ENCODE data around the gene PLPP6.

The PLPP6 gene

DNA sequence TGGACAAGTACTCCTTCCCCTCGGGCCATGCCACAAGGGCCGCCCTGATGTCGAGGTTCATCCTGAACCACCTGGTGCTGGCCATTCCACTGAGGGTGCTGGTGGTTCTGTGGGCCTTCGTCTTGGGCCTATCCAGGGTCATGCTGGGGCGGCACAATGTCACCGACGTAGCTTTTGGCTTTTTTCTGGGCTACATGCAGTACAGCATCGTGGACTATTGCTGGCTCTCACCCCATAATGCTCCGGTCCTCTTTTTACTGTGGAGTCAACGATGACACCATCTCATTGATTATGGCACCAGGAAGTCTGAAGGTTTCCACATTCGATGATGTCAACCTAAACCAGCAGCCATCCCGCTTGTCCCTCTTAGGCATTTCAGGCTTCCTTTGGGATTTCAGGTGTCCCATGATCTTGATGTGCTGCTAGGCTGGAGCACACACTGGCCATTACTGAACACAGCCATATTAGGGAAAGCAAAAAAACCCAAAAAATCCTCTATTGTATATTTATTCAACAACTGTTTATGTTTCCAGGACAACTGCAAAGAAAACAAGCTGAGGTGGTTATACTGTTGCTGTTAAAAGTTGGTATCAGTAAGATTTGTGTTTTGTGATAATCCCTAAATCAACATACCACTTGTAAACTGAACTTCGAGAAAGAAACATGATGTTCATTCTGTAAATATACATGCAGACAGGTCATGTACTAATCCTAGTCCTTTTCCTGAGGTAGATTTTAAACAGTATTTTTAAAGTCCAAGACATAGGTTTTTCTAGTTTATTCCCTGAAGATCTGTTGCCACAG, 1.1 kb downstream of the PLPP6 start:
- DNase-seq: no peak

DNA sequence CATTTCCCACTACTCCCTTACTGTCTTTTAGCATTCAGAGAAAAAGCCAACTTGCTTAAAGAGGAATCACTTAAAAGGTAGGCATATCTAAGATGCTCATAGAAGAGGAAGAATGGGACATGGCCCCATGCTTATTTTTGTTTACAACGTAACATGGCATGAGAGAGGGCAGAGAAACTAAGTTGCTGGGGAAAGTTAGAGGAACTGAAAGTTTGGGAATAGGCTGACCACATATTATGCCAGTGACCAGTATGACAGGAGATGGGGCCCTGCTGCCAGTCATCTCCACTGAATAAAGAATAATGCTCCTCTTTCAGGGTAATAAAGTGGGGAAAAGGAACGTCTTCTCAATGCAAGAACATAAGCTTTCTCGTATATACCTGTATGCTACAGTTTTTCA, 1.9 kb downstream of the PLPP6 start:
- no peak for DNase-seq

DNA sequence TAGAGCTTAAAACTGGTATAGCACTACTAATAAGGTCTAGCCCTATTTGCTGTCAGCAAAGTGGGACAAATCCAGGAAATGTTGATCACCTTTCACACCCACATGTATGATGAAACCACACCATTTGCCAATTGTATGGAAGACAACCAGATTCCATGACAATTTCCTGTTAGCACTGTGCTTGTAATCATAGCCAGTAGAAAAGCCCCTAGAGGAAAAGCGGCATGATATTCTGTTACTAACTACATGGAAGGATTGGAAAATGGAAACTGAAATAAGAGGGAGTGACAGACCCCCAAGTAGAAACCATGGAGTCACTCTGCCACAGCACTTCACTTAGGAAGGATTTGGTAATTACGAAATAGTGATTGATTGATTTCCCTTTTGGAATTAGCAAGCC, 3.3 kb downstream of the PLPP6 start:
- DNase-seq: no peak

DNA sequence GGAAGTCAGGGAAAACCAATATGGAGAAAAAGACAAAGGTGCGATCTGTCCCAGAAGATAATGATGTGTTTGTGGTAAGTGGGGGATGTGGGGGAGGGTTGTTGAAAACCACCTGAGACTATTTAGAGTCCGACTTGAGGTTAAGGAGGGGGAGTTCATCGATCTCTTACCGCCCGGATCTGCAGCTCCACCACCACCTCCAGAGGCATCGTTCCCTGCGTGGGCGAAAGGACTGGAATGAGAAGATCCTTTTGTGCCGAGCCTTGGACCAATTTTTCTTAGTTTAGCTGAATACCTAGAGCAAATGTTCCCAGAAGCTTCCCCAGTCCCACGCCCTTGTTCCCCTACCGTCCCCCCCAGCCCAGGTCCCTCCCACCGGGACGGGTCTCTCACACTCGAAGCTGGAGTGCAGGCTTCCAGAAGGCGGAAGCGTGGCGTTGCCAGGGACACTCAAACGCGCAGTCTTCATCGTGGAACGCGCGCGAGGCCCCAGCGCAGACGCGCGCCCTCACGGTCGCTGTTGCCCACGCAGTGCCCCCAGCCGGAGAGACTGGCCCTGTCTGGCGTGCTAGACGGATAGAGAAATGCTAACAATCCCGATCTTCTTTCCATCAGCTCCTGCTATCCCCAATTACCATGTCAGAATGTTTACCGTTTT, 4.1 kb downstream of the PLPP6 start, which contains the start of gene SPATA6L:
Gene SPATA6L, minus strand, starts transcription at position 439 of the 658 bp plus-strand sequence. Its CDS starts 230 bp downstream, at position 209.
- DNase-seq: peak; percentile 51

DNA sequence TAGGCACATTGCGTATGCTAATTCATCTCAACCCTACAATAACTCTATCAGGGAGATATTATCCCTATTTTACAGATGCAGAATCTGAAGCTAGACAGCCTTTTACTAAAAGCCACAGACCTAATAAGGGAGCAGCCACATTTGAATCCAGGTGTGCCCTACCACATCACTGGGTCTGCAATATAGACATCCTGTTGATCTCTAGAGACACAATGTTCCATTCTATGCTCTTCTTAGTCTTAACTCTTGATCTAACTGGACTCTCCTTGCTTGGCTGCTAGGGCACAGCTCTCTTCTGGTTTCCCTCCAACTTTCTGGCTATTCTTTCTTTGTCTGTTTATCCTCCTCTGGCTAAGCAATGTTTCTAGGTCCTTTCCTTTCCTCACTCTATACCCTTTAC, 5.6 kb downstream of the PLPP6 start:
- no peak for DNase-seq

DNA sequence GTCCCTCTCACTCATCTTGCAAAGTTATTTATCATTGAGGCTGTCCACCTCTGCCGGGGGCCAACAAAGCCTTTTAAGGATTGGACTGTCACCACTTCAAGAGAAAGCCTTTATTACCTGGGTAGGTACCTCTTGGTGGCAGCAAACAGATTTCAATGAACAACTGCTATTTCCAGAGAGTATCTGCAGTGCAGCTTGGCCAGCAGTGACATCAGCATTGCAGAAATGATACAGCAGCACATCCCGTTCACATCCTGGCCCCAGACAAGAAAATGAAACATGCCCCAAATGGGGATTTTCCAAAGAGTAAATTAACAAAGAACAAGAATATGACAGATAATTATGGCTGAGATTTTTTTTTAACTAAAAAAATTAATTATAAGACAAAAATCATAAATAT, 6.5 kb downstream of the PLPP6 start:
- DNase-seq: no peak

DNA sequence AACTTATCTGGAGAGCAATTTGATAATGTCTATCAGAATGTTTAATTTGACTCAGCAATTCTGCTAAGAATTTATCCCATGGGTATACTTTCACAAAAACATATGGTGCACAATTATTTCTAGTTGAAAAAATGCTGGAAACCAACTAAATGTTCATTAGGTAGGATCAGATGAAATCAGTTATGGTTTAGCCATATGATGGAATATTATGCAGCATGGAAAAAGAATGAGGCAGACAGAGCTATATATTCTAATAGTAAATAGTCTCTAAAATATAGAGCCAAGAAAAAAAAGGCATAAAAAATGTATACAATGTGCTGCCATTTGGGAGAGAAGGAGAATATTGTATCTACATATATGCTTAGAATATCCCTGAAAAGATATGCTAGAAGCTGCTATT, 7.8 kb downstream of the PLPP6 start:
- DNase-seq: no peak

DNA sequence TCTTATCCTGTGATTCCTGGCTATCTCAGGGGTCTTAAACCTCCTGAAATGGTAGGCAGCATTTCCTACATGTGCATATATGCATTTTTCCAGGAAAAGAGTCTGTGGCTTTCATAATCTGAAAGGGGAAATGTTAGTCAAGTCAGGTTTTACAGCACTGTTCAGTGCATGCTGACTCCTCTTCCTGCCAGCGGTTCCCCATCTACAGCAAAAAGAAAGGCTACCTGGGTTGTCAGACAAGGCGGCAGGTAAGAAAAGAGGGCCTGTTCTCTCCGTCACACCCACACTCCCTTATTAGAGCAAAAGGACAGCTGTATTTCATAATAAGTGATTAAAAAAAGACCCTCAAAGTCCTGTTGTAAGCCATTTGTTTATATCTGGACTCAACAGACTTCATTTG, 8.5 kb downstream of the PLPP6 start:
- no peak for DNase-seq

DNA sequence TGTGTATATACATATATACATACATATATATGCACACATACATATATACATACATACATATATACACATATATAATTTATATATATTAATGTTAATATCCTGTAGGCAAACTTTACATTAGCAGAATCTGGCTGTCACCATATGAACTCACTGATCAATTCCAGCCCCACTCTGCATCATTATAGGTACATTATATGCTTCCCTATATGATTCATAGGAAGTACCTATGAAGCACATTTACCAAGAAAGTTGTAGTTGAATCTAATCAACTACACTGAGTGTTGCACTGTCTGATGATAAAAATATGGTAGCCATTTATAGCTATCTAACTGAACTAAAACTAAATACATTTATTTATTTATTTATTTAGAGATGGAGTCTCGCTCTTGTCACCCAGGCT, 9.6 kb downstream of the PLPP6 start:
- DNase-seq: no peak

DNA sequence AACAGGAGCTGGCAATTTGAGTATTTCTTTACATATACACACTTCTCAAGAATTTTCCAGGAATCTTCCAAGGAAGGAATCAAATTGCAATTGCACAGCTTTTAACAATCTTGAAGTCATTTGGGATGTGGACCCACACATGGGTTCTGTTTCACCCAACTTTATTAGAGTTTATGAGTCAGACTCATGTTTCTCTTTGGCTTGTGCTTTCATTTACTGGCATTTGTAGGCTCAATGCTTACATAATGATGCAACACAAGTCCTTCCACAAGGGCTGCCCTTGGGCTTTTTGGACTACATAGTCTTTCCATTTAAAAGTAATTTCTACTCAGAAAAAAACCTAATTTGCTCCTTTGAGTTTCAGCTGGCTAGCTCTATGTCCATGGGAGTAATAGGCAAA, 12.7 kb downstream of the PLPP6 start:
- DNase-seq: no peak

DNA sequence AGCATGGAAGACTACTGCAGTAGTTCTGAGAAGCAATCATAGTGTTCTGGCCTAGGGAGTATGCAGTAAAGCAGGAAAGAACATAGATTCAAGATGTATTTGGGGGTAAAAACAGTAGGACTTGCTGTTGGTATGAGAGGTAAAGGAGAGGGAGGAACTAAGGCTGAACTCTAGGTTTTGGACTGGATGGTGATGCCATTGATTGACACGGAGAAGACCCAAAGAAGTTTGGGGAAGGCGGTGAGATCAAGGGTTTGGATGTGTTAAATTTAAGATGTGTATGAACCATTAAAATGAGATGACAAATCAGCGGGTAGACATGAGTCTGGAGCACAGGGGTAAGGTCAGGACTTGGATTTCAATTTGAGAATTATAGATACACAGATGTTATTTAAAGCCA, 15.3 kb downstream of the PLPP6 start:
- no peak for DNase-seq

DNA sequence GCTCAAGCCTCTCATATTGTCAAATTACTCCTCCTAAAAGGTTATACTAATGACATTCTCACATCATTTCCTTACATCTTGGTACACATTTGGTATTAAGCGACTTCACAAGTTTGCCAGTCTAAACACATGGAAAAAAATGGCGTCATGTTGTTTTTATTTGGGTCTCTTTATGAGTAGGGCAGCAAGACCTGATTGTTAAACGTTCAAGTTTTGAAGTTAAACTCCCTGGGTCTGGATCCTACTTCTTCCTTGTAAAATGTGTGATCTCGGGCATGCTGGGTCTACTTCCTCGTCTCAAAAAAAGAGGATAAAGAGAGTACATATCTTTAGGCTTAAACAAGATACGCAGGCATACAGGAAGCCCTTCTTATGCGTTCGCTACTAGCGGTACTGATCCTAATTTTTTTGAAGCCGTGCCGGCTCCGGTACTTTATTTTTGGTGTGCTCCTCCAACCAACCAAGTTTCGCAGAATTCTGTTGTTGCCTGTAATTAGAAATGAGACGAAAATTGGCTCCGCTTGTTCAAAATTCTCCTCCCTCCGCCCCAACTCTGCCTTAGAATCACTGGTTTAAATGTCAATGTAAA, 16.7 kb downstream of the PLPP6 start:
- peak; percentile 41 for DNase-seq

DNA sequence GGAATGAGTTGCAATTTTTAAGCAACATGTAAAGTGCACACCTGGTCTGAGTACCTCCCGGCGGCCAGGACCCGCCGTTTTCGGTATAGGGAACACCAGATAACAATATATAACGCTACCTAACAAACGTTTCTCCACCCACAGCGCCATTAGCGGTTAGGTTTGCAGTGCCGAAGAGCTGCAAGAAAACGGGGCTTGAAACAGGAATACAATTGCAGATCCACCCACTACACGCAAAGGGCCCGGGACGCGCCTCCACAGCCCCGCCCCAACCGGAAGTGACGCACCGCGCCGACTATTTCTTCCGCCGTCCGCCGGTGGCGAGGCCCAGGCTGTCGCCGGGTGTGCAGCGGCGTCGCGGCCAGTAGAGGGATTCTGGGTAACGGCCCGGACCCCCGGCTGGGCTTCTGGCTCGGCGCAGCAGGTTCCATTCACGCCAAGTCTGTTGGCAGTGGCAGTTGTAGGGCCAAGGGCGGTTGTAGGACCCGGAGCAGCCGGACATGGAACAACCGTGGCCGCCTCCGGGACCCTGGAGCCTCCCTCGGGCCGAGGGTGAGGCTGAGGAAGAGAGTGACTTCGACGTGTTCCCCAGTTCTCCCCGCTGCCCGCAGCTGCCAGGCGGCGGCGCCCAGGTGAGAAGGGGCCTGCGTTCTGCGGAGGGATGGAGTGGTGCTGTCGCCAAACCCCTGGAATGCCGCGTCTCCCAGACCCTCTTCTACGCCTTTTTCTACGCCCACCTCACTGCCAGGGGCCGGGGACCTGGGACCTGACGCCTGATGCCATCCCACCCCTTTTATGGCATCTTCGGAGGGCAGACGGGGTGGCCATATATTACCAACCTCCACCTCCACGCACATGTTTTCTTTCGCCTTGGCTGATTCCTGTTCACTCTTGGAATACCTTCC, 17.4 kb downstream of the PLPP6 start, which contains the start of gene CDC37L1:
Gene CDC37L1, plus strand, starts transcription at position 302 of the 905 bp plus-strand sequence. Its CDS starts 199 bp downstream, at position 501.
- DNase-seq: peak; percentile 98

DNA sequence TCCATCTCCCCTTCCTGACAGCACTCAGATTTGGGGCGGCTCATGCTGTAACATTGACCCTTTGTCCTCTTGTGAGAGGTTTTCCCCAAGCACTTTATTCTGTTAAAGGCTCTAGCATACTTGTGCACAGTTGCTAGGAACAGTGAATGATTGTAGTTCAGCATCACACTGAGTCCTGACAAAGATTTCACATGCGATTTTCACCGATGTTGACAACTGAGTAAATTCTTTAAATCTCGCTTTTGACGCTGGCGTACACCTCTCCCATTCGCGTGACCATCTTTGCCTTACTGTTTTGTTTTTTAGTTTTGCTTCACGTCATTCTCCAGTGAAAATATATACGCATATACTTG, 18.1 kb downstream of the PLPP6 start:
- no peak for DNase-seq

DNA sequence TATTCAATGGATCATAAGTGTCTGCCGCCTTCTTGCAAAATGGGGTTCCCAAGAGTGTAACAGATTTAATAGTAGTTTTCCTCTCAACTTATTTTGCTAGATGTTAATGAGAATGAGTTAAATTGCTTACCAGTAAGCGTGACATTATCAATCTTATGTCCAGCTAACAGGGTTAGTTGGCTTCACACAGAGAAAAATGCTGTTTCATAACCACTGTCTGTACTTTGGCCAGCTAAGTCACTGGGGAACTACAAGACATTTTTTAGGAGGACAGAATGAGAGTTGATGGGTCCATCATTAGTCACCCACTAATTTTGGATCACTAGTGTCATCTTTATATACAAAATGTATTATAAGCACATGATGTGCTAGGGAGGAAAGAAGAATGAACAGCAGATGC, 18.7 kb downstream of the PLPP6 start:
- DNase-seq: no peak

DNA sequence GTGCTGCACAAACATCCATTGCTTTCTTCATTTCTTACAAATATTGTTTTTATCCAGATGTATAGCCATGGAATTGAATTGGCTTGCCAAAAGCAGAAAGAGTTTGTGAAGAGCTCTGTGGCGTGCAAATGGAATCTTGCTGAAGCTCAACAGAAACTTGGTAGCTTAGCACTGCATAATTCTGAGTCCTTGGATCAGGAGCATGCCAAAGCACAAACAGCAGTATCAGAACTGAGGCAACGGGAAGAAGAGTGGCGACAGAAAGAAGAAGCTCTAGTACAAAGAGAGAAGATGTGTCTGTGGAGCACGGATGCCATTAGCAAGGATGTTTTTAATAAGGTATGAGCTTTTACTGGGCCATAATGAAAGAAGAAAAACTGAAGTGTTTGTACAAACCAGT, 22.7 kb downstream of the PLPP6 start:
- DNase-seq: no peak

DNA sequence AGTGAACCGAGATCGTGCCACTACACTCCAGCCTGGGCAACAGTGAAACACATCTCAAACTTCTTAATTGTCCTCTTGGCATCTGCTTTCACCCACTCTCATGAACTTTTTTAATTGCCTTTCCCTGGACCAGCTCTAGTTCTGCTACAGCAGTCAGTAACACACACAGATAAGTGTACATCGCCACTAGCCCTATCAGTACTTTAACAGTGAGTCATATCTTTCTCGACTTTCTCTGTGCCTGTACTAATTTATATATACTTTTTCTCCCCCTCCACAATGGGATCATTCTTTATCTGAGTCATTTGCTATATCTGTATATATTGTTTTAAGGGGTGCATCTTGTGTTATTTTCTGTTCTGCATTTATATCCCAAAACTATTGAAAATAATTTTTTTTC, 24.0 kb downstream of the PLPP6 start:
- no peak for DNase-seq

DNA sequence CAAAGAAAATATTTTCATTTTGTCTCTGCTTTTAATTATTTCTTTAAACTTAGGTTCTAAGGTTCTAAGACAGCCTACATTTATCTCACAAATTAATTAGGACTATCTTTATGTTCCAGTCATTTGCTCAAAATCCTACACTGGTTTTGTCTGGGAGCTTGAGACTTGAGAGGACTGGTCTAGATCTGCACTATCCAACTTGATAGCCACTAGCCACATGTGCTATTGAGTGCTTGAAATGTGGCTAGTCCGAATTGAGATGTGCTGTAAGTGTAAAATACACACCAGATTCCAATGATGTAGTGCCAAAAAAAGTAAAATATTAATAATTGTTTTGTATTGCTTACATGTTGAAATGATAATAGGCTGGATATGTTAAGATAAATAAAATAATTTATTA, 24.5 kb downstream of the PLPP6 start:
- no peak for DNase-seq

DNA sequence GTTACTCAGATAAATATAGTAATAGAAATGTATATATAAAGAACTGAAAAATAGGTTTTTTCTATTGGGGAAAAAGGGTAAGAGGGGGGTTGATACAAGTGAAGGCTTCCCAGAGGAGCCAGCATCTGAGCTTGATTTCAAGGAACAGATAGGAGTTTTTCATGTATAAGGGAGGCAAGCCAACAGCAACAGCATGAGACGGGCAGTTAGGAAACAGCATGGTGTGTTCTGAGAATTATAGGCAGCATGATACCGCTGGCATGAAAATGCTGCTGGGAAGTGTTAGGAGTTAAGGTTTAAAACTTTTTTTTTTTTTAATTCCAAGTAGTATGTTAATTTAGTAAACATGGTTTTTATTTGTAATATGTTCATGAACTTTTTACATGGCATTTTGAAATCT, 26.9 kb downstream of the PLPP6 start:
- no peak for DNase-seq

DNA sequence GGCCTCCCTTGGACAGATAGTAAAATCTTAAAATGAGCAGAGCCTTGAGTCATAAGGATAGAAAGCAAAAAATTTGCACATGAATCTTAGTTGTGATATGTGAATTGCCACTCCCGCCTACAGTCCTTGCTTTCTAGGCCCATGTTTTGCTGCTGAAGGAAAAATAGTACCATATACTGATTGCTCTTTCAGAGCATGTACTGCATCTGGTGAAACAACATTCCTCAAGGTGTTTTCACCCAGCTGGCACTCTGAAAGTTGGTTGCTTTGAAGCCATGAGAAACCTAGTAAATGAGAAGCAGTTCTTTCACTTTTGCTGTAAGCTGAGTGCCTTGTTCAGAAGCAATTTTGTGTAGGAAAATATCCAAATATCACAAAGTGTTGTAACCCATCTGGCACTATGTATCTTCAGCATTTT, 27.6 kb downstream of the PLPP6 start:
- DNase-seq: no peak

DNA sequence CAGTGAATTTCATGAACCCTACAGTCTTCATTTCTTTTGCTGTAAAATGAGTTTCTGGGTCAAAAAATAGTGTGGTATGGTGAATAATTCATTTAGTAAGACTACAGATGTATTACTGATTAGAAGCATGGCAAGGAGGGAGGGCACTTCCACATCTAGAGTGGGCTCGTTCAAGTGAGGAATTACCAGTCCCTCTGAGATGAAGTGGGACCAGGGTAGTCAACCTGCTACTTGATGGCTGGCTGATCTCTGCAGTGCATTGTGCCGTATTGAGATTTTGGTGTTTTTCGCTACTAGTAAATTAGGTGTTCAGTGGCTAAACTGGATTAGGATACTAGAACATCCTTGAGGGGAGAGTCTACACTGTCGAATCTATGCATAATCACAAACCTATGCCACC, 28.1 kb downstream of the PLPP6 start:
- DNase-seq: no peak

DNA sequence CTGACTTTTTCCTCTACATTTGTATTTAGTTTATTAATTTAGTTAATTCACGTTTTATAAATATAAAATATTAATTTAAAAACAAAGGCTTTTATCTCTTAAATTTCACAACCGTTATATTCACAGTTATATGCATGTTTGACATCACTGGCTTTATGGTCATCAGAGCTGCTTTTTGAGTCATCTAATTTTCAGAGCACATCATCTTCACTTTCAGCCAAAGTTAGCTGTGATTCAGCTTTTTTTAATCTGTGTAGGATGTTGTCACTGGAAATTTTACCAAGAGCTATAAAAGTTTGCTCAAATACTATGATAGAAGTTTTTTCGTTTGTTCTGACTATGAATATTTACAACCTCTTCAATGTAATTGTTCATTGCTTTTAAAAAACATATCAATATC, 29.7 kb downstream of the PLPP6 start:
- DNase-seq: no peak

DNA sequence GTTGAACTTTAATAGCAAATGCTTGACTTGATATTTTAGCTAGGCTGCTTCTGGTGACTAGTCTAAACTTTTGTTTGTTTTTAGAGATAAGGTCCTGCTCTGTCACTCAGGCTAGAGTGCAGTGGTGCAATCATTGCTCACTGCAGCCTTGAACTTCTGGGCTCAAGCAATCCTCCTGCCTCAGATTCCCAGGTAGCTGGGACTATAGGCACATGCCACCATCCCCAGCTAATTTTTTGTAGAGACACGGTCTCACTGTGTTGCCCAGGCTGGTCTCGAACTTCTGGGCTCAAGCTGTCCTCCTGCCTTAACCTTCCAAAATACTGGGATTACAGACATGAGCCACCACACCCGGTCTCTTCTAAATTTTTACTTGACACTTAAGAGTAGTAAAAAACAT, 38.0 kb downstream of the PLPP6 start:
- DNase-seq: no peak

All from NCI-H2171 (cell line).